ENCODE results near the gene SPTLC1.

- TF ChIP-seq CTCF (IDR thresholded peaks at IDR 0.05) (no peak), POLR2A (IDR thresholded peaks at IDR 0.05) (no peak)
Measured at GRCh38 chr9:92147030-92147851, 32.0 kb upstream of the SPTLC1 start.
